Stimulated activated naive CD8-positive, alpha-beta T cell treated with anti-CD3 and anti-CD28 coated beads, Interleukin-15, Interleukin-2, amounts not matched to agents 100 U/mL and 50 U/mL, for 24 hours (primary cell): Measurements from ENCODE around the gene EMCN.
"Not testable (repeated sequence)": the region's sequence is repeated elsewhere in the genome, so short reads cannot be mapped to it uniquely, and the experiment has no call there.

Source experiments
- ATAC-seq: fragments of 150-1000 bp; cut with Tn5 transposase; one replicate; pipeline ENCODE4 v1.10.0; 2021
- DNase-seq: peaks from one replicate; pipeline ENCODE4 v3.0.0; 2021

EMCN gene

DNA sequence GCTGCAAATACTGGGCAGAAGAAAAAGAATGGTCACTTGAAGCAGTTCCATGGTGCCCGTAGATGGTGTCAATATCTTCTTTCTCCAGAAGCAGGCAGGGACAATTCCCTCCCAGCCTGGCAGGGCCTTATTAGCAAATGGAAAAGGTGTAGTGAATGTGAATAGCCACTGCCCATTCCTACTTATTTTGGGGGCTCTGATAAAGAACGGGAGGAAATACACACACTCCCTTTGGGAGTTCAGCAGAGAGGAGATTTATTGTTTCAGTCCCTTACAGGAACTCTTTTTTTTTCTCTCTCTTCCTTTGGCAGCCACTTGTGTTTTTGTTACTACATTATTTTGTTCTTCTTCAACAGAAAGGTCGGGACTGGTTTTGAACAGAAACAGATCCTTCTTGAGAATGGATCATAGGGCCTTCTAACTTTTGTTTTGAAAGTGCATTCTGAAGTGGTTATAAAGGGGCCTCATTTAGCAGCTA, at the start of gene EMCN:
EMCN (minus strand) TSS at position 159 of the 478 bp plus-strand sequence; CDS start at position 51, 108 bp downstream.
- no peak for DNase-seq
- ATAC-seq: no peak

GRCh38 chr4:100566396-100566795, 48.6 kb upstream of the EMCN start:
- DNase-seq: no peak
- ATAC-seq: no peak

GRCh38 chr4:100557306-100557705, 39.5 kb upstream of the EMCN start:
- ATAC-seq (no peak), DNase-seq (no peak)

GRCh38 chr4:100555611-100556337, 38.0 kb upstream of the EMCN start:
- no peak for ATAC-seq
- no peak for DNase-seq

- DNase-seq (no peak), ATAC-seq (no peak)
These were observed 30.4 kb upstream of the EMCN start for GRCh38 chr4:100548200-100548560.

GRCh38 chr4:100547541-100548199, 29.8 kb upstream of the EMCN start:
- DNase-seq: no peak
- no peak for ATAC-seq

DNA sequence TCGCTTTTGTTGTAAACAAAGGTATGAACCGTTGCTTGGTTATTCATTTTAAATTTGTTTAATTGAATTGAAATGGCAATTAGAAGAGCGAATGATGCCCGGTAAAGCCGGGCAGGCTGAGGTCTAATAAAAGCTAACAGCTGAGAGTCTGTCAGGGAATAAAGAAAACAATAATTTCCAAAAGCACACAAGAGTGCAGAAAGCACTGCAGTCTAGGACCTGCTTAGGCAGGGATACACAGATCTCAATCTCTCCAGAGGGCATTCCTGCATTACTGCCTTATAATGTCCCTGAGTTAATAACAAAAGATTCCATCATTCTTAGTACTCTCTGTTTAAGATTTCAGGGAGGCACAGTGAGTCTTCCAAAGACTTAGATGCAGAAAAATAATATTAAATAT, 27.6 kb upstream of the EMCN start:
- ATAC-seq: no peak
- no peak for DNase-seq

- ATAC-seq (no peak), DNase-seq (no peak)
These were observed 22.3 kb upstream of the EMCN start for GRCh38 chr4:100540131-100540530.

GRCh38 chr4:100539706-100540105, 21.9 kb upstream of the EMCN start:
- DNase-seq (no peak), ATAC-seq (no peak)

- no peak for DNase-seq
These were observed 15.9 kb upstream of the EMCN start for GRCh38 chr4:100533741-100534140.

DNA sequence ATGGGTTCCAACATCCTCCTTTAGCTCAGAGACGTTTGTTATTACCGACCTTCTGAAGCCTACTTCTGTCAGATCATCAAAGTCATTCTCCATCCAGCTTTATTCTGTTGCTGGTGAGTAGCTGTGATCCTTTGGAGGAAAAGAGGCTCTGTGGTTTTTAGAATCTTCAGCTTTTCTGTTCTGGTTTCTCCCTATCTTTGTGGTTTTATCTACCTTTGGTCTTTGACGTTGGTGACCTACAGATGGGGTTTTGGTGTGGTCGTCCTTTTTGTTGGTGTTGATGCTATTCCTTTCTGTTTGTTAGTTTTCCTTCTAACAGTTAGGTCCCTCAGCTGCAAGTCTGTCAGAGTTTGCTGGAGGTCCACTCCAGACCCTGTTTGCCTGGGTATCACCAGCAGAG, 12.3 kb upstream of the EMCN start:
- DNase-seq: not testable (repeated sequence)

More at GRCh38 chr4:100533741-100534140, 15.9 kb upstream of the EMCN start:
- no peak for ATAC-seq

GRCh38 chr4:100525686-100526085, 7.9 kb upstream of the EMCN start:
- ATAC-seq (no peak), DNase-seq (no peak)

More for the DNA sequence above, 12.3 kb upstream of the EMCN start:
- not testable (repeated sequence) for ATAC-seq

GRCh38 chr4:100519205-100519604, 1.4 kb upstream of the EMCN start:
- DNase-seq: no peak
- no peak for ATAC-seq

GRCh38 chr4:100516225-100516624, 1.6 kb downstream of the EMCN start:
- ATAC-seq (no peak), DNase-seq (no peak)

DNA sequence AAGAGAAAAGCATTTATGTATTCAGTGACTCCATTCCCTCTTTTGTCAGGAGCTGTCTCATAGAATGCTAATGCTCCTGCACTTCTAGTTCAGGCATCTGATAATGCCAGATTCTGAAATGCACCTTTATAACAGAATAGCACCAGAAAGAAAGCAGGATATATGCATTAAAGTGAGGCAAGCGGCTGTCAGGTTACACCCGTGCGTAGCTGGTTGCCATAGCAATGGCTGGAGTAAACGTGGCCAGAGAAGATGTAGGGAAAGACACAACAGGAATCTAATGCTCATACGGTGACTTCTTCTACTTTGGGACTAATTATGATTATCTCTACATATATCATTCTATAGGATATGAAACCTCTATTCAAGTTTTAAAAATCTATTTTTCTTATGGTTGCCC, 5.9 kb downstream of the EMCN start:
- DNase-seq (no peak), ATAC-seq (no peak)

- ATAC-seq: no peak
- DNase-seq: no peak
These were observed 7.3 kb downstream of the EMCN start for GRCh38 chr4:100510551-100510950.

- no peak for DNase-seq
- no peak for ATAC-seq
These were observed 8.4 kb downstream of the EMCN start for GRCh38 chr4:100509386-100509785.

GRCh38 chr4:100508691-100509090, 9.1 kb downstream of the EMCN start:
- ATAC-seq: no peak

DNA sequence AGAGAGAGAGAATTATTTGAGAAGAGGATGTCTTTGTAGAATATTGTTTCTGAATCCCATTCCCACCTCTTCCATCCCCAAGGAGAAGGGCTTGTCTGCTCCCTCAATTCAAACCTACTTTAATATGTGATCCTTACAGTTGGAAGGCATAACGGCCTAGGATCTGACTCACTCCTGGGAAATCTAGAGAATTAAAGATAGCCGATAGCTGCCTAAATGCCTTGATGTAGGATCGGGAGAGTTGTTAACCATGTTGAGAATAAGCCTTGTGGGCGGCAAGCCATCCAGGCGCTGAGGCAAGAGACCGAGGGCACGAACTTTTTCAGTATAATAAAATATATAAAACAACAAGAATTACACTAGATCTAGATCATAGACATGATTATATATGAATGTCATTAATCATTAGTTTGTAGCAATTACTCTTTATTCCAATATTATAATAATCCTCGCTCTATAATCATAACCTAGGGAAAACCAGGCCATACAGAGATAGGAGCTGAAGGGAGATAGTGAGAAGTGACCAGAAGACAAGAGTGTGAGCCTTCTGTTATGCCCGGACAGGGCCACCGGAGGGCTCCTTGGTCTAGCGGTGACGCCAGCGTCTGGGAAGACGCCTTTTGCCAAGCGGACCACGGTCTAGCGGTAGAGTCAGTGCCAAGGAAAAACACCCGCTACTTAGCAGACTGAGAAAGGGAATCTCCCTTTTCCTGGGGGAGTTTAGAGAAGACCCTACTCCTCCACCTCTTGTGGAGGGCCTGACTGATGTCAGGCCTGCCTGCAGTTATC, 13.5 kb downstream of the EMCN start:
- ATAC-seq: no peak
- DNase-seq: no peak

More at GRCh38 chr4:100508691-100509090, 9.1 kb downstream of the EMCN start:
- DNase-seq: no peak

DNA sequence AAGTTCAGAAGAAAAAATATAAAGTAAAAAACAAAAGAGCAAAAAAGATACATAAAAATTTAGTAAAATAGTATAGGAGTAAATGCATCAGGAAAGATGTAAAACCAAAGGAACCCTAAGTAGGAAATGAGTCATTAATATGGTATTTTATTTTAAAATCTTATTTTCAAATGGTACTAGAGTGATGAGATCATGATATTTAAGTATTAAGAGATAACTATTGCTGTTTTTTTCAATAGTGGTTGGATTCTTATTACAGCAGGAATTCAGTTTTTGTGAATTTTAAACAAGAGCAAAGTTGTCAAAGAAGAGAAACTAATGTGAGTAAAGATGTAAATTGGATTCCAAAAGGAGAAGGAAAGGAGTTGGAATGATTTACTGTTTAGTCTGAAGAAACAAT, 20.0 kb downstream of the EMCN start:
- ATAC-seq (no peak), DNase-seq (no peak)

DNA sequence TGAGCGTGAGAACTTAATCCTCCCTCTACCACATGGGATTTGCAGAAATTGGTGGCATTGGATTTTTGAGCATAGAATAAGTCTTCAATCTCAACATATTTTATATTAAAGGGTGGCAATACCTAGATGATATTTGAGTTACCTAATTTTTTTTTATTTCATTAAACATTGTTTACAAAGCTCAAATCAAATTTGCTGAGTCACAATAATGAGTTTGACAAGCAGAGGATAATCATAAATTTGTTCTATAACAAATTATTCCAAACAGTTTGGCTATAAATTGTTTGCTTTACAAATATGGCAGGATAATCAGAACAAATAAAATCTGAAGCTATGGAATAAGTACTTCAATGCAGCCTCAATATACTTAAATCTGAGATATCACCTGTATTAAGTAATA, 22.7 kb downstream of the EMCN start:
- no peak for DNase-seq

DNA sequence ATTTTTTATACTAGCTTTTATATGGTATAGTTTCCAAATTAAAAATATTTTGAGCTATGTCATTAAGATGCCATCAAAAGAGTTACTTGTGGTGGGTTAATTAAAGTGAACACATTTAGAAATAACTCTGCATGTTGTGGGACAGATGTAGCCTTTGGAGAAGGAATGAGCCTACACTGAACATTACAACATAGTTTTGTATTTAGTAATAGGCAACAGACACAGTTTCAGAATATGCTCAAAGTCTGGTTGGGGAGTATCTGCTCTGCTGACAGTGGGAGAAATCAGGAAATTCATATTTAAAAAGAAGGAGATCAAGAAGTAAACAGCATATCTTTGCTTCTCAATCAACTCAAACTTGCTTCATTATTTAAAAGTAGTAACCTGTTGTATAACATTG, 23.7 kb downstream of the EMCN start:
- no peak for DNase-seq
- no peak for ATAC-seq

More for the DNA sequence above, 22.7 kb downstream of the EMCN start:
- no peak for ATAC-seq

DNA sequence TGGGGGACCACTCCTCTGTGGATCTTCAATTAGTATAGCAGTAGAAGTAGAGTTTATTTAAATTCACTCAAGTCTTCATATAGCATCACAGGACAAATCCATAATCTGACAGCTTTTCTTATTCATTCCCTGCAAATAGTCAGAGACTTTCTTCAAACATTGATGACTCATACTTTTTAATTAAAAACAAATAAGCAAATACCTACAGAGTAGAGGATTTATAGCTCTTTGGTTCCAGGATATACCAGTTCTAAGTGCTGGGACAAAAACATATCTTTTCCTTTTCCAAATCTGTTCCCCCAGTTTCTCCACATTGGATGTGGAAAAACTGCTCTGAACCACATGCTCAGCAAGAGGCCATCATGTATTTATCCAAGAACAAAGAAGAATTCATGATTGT, 24.1 kb downstream of the EMCN start:
- DNase-seq (no peak), ATAC-seq (no peak)
